ENCODE results near the gene OR8A1. TPM values are rescaled to one million over a fixed set of nuclear protein-coding genes. Genes with fewer than 3 reads are reported as not detected.

OR8A1 gene
- polyA plus RNA-seq, 1 experiment: not detected

- DNase-seq (ENCODE audit: low read depth): no peak
- no peak overlapping the region for H3K4me3 ChIP-seq (ENCODE audit: low read depth, low read length)
- CTCF ChIA-PET: interaction anchor here (0.6 to 2.3 kb wide), 10 partner anchors 10 to 515 kb away, joined by 3 to 15 read pairs (median 4); no protein-coding TSS in a partner anchor
- TF ChIP-seq, protein P1, sequence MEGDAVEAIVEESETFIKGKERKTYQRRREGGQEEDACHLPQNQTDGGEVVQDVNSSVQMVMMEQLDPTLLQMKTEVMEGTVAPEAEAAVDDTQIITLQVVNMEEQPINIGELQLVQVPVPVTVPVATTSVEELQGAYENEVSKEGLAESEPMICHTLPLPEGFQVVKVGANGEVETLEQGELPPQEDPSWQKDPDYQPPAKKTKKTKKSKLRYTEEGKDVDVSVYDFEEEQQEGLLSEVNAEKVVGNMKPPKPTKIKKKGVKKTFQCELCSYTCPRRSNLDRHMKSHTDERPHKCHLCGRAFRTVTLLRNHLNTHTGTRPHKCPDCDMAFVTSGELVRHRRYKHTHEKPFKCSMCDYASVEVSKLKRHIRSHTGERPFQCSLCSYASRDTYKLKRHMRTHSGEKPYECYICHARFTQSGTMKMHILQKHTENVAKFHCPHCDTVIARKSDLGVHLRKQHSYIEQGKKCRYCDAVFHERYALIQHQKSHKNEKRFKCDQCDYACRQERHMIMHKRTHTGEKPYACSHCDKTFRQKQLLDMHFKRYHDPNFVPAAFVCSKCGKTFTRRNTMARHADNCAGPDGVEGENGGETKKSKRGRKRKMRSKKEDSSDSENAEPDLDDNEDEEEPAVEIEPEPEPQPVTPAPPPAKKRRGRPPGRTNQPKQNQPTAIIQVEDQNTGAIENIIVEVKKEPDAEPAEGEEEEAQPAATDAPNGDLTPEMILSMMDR (IDR thresholded peaks at IDR 0.05; ENCODE audit: insufficient read depth, low read depth, low read length): peak; percentile 74
- POLR2A ChIA-PET: no interaction called here
- H3K36me3 ChIP-seq (ENCODE audit: control insufficient read depth, insufficient read depth, low read length): no peaks in the 10 kb centered on the region
- no peaks in the 10 kb centered on the region for H3K27me3 ChIP-seq (ENCODE audit: control insufficient read depth, insufficient read depth, low read length)
Observed at GRCh38 chr11:124586238-124586860, 16.6 kb downstream of the OR8A1 start.

DNA sequence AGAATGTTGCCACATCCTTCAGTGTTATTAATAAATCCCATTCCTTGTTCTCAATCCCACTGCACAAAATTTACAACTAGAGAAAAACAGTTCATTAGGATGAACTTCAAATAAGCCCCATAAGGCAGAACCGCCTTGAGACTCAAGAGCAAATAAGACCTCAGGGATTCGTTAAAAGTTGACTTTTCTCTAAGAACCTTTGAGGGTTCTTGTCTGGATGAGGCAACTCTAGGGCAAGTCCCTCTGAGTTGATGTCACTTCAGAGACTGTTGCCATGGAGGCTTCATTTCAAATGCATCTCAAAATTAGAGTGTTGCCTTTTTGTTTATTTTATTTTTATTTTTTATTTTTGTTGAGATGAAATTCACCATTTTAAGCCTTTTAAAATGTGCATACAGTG is 21.6 kb downstream of the OR8A1 start:
- CTCF ChIA-PET: no interaction called here
- no peak for DNase-seq (ENCODE audit: low read depth)
- TF ChIP-seq, protein P1 (IDR thresholded peaks at IDR 0.05; ENCODE audit: insufficient read depth, low read depth, low read length): no peak
- POLR2A ChIA-PET: no interaction called here
- Histone ChIP-seq H3K4me3 (ENCODE audit: low read depth, low read length) (no peak overlapping the region), H3K27me3 (ENCODE audit: control insufficient read depth, insufficient read depth, low read length) (no peaks in the 10 kb centered on the region), H3K36me3 (ENCODE audit: control insufficient read depth, insufficient read depth, low read length) (no peaks in the 10 kb centered on the region)

- Histone ChIP-seq H3K4me3 (ENCODE audit: low read depth, low read length) (no peak overlapping the region), H3K36me3 (ENCODE audit: control insufficient read depth, insufficient read depth, low read length) (no peaks in the 10 kb centered on the region), H3K27me3 (ENCODE audit: control insufficient read depth, insufficient read depth, low read length) (no peaks in the 10 kb centered on the region)
- no peak for DNase-seq (ENCODE audit: low read depth)
- POLR2A ChIA-PET: no interaction called here
- TF ChIP-seq, protein P1 (IDR thresholded peaks at IDR 0.05; ENCODE audit: insufficient read depth, low read depth, low read length): no peak
- CTCF ChIA-PET: no interaction called here
Observed at GRCh38 chr11:124592627-124593026, 22.8 kb downstream of the OR8A1 start.

GRCh38 chr11:124595302-124595701 is 25.5 kb downstream of the OR8A1 start:
- H3K36me3 ChIP-seq (ENCODE audit: control insufficient read depth, insufficient read depth, low read length): no peaks in the 10 kb centered on the region
- POLR2A ChIA-PET: no interaction called here
- CTCF ChIA-PET: interaction anchor here (2.5 kb wide), 1 partner anchor 10 kb away, joined by 10 read pairs; no protein-coding TSS in a partner anchor
- H3K4me3 ChIP-seq (ENCODE audit: low read depth, low read length): no peak overlapping the region
- no peak for DNase-seq (ENCODE audit: low read depth)
- no peaks in the 10 kb centered on the region for H3K27me3 ChIP-seq (ENCODE audit: control insufficient read depth, insufficient read depth, low read length)
- TF ChIP-seq, protein P1 (IDR thresholded peaks at IDR 0.05; ENCODE audit: insufficient read depth, low read depth, low read length): no peak

- Histone ChIP-seq H3K4me3 (ENCODE audit: low read depth, low read length) (no peak overlapping the region), H3K36me3 (ENCODE audit: control insufficient read depth, insufficient read depth, low read length) (no peaks in the 10 kb centered on the region), H3K27me3 (ENCODE audit: control insufficient read depth, insufficient read depth, low read length) (no peaks in the 10 kb centered on the region)
- no peak for DNase-seq (ENCODE audit: low read depth)
- ChIA-PET CTCF (no interaction called here), POLR2A (no interaction called here)
- TF ChIP-seq, protein P1 (IDR thresholded peaks at IDR 0.05; ENCODE audit: insufficient read depth, low read depth, low read length): no peak
Observed at GRCh38 chr11:124597626-124598025, 27.8 kb downstream of the OR8A1 start.
